T-helper 22 cell (primary cell): ENCODE results near the gene SUN1.

Experiments used
- DNase-seq: peaks from one replicate; pipeline ENCODE4 v3.0.0-alpha.2; 2020; ENCODE audit warnings: low read depth

The SUN1 gene

DNA sequence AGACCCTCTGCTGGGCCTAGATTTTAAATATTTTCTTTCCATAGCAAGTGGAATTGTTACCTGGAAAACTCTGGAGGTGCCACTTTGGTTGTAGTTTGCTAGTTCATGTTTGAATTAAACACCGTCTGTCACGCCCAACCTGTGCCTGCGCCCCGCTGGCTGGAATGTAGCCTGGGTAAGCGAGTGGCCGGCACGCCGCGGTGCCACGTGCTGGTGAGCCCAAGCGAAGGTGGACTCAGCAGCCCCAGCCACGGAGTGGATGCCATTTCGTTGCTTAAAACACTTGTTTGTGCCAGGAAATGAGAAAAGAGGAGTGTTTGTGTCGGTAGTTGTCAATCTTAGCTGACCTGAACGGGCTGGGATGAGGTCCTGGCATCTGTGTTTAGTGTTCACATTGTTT is 46.8 kb downstream of the SUN1 start:
- DNase-seq: no peak

DNA sequence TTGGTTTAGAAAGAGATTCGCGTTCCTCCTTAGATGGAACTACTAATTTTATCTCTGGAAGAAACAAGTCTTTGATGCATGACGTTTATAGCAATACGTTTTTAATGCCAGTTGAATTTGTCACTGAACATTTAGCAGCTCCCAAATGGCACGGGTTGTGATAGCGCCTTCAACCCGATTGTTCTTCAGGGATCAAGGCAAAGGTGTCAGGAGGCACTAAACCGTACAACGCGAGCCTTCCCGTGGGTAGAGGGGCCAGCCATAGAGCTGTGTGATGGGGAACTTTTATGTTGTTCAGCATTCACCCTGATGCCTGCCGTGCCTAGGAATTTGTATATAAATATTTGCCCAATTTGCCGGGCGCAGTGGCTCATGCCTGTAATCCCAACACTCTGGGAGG is 47.4 kb downstream of the SUN1 start:
- no peak for DNase-seq

DNA sequence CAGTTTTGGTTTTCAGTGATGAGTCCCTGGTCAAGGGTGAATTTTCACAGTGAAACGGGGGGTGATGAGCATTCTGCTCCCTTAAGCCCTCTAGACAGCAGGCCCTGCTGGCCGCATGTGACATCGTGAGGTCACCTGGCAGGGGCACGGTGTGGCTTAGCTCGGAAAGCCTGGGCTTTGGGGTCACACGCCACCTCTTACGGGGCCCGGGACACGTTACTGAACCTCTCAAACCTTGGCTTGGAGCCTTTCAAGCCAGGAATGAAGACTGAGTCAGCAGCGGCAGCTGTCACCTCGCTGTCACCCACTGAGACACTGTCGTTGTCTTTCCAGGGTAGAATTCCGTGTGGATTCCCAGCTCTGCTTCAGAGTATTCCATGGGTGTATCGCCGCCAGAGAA is 48.2 kb downstream of the SUN1 start:
- no peak for DNase-seq

DNA sequence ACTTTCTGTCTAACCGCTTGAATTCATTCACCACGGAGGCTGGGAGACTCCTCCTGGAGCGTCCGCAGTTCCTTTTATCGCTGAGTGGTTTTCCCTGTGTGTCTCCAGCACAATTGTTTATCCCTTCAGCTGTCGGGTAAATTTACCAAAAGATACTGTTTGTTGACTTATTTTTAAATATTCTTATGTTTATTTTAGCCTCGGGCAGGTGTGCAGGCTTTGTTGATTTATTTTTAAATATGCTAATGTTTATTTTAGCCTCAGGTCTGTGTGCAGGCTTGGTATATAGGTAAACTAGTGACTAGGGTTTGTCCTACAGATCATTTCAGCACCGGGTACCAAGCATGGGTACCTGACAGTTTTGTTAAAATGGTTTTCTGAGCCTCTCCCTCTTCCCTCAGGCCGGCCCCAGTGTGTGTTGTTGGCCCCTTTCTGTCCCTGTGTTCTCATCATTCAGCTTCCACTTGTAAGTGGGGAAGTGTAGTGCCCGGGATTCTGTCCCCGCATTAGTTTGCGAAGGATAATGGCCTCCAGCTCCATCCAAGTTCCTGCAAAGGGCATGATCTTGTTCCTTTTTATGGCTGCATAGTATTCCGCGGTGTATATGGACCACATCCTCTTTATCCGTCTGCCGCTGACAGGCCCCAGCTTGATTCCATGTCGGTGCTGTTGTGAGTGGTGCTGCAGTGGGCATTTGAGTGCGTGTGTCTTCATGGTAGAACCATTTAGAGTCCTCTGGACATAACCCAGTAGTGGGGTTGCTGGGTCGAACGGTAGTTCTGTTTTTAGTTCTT is 49.4 kb downstream of the SUN1 start:
- no peak for DNase-seq

DNA sequence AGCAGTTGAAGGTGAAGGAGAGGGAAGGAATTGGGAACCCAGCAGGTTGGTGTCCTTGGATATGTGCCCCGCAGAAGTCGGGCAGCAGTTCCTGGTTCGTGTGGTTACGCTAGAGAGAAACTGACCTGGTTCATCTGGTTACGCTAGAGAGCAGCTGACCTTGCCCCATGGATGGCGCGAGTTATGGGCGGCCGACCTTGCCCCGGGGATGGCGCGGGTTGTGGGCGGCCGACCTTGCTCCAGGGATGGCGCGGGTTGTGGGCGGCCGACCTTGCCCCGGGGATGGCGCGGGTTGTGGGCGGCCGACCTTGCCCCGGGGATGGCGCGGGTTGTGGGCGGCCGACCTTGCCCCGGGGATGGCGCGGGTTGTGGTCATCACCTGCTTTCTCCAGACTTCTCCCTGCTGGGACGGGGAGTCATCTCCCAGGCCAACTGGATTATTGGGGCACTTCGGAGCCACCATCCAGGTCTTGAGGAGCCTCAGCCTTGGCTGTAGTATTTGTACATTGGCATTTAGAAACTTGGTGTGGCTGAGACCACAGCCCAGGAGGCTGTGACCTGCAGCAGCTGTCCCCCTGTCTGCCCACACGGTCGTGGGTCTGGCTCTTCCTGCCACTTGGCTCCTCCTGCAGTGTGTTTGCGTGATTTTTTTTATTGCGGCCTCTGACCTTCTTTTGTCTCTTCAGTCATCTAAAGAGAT is 50.2 kb downstream of the SUN1 start:
- DNase-seq: no peak

DNA sequence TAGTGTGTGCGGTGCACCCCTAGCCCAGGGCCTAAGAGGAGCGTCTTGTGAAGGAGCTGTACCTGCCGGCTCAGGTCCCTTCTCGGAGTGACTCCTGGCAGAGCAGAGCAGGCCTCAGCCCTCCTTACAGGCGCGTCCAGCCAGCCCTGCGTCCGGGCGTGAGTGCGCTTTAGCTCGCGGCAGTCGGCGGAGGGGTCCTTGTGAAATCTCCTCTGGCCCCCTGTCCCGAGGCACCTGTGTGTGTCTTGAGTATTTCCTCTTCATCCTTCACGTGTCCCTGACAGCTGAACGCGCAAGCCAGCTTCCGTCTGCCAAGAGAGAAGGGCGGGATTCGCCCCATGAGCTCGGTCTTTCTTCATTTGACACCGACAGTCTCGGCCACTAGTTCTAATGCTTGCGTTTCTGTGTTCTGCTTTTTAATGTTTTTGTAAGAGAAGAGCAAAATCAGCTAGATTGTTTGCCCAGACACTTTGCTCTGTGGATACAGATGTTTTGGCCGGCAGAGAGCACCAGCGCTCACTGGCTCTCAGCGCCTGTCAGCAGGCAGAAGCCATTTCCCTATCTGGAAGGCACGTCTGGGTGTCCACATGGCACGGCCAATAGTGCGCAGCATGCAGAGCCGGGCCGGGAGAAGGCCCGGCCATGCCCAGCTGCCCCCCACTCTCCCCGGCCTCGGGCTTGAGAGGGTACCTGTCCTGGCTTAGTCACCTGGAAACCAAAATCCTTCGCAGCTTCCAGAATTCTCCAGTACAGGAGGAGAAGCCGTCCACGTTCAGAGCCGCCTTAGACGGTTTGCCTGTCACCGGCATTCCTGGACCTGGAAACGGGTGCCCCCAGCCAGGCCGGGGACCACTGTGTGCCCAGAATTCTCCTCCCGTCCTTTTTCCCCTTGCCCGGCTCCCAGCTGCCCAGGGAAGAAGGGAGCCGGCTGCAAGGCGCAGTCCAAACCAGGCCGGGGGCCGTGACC is 51.1 kb downstream of the SUN1 start:
- DNase-seq: no peak

DNA sequence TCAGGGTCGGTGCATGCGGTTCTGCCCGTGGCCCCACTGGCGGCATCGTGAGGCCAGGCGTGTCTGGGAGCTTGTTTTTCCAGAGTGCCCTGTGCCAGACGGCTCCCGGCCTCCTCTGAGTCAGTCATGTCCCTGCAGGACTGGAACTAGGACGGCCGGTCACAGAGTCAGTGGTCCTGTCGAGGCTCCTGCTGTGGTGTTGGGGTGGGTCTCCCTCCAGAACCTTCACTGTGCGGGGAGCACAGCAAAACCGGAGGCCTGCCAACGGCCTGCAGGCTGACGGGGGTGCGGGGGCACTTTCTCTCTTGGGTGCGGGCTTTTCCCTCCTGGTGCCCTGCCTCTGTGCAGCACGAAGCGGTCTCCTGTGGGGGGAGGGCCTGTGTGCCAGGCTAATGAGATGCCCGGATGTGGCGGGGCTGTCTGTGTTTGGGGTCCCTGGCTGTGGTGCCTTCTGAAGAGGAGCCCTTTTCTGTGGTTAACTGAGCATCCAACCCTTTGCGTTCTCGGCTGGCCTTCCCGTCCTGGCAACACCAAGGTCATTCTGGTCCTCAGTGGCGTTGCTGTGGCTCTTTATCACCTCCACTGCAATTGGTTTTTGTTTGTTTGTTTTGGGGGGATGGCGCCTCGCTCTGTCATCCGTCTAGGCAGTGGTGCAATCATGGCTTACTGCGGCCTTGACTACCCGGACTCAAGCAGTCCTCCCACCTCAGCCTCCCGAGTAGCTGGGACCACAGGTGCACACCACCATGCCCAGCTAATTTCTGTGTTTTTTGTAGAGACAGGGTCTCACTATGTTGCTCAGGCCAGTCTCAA is 52.1 kb downstream of the SUN1 start:
- DNase-seq: no peak

DNA sequence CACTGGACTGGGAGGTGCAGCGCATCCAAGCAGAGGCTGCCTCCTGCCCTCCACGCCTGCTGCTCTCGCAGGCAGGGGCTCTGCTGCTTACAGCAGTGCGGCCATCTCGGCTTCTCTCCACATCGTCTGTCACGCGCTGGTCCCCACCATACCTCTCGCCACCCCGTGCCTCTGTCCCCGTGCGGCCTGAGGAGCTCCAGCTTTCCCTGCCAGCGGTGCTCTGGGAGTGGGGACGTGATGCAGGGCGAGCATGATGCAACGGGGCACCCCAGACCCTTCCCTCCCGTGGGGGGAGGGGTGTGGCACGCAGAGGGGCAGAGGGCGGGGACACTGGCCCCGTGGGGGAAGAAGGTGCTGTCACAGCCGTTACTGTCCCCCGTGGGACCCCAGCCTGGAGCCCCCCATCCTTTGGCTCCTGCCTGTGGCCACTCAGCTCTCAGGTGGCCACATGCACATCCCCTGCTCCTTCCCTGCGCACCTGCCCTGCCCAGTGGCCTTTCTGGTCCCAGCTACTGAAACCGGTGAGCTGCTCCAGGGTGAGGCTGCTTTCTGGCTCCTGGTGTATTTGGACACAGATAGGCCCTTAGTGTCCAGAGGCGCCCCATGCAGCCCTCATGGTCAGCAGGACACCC is 53.1 kb downstream of the SUN1 start:
- DNase-seq: no peak

DNA sequence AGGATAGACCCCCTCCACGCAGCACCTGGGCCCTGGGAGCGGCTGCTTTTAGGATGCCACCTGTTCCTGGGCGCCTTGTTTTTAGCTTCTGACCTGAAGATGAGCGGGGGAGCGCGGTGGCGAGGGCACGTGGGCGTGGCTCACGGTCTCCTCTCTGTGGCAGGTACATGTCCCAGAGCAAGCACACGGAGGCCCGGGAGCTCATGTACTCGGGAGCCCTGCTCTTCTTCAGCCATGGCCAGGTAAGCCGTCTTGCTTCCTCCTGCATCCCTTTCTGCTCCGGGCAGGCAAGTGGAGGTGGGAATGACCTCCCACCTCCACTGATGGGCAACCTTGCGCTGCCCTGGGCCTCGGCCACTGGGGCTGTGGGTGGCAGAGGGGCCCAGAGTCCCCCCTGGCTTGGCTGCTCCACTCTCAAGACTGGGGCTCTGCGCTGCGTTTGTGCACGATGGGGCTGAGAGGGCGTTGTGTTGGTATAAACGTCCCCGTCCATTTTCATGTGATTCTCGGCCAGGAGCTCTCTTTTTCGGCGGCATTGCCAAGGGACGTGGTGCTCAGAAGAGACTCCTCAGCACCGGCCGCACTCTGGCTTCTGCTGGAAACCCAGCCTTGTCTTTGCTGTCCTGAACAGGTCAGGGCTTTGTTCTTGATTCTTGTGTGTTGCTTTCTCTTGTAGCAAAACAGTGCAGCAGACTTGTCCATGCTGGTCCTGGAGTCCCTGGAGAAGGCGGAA is 53.8 kb downstream of the SUN1 start:
- no peak for DNase-seq

DNA sequence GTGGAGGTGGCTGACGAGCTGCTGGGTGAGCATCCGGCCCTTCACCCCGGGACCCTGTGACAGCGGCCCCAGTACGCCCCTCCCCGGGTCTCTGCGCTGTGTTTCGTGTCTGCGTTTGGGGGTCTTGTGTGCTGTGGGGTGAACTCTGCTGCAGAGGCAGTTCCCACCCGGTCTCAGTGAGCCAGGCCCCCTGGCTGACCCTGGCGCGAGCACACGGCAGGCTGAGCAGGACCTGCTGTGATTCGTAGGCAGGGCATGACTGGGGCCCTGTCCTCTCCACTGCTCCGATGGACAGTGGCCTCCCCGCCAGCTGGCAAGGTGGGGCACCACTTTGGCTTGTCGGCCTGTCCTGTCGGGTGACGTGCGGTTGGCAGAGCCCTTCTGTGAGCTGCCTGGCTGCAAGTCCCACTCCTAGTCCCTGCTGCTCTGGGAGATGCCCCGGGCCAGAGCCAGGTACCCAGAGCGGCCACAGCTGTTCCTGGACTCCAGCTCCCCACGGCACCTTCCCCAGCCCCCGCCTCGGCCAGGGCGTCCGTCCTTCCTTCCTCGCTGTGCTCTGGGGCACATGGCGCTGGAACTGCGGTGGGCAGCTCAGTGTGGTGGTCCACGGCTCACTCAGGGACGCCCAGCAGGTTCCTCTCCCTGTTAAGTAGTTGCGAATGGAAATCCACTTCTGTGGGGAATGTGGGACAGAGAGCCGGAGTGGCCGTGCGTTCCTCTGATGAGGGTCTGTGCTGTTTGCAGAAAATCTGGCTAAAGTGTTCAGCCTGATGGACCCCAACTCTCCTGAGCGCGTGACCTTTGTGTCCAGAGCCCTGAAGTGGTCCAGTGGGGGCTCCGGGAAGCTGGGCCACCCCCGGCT is 54.6 kb downstream of the SUN1 start:
- no peak for DNase-seq

DNA sequence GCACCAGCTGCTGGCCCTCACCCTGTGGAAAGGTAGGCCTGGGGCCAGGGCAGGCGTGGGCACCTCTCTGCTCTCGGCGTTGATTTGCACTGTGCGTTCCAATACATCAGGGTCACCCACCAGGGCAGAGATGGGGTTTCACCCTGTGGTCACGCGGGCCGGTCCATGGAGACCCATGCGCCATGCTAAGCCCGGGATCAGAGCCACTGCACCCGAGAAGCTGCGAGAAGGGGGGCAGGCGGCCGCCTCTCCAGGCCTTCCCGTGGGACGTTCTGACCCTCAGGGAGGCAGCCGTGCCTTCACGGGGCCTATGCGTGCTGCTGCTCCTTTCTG is 55.2 kb downstream of the SUN1 start:
- no peak for DNase-seq

DNA sequence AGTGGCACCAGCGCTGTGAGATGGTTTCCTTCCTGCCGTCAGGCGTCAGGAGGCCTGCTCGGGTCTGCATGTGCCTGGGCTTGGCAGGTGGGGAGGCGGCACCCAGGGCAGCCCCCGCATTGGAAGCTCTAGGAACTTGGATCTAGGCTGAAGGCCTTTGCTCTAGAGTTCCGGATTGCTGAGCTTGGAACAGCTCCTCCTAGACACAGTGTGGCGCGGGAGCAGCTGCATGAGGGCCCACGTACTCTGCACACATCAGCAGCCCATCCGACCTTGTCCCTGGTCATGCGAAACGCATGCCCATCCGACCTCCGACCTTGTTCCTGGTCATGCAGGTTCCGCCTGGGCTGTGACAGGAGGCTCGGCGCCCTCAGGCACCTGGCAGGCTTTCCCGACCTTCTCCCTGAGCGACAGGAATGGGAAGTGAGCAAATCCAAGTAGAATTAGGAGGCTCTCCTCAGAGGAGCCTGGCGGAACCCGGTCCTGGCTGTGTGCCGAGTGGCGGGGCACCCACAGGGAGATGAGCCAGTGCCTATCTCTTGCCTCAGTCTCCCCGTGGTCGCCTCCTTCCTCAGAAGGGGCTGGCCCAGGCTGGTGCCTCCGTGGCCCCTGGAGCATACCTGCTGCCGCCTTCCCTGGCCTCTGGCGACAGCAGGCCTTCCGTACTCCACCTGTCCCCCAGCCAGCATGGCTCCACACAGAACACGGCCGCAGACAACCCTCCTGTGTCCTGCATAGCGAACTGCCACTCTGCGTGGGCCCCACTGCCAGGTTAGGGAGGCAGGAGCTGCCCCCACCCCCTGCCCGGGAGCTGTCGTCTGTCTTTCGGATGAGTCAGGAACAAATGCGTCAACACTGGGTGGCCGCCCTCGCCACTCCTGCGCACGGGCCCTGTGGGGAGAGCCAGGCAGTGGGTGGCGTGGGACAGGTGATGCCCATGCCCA is 56.1 kb downstream of the SUN1 start:
- DNase-seq: no peak

DNA sequence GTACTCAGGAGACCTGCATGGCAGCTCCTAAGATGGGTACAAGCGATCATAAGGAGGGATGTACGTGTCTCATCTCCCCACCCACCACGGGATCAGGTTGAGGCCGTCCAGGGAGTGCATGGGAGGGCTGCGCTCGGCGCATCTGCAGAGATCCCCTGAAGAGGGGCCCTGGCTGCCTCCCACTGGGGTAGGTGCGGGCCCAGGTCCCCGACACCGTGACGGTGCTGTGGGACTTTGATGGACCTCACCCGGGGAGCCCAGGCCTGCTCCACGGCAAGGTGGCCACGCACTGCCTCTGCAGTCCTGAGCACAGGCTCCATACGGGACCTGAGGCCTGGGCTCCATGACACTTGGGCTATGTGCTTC is 56.7 kb downstream of the SUN1 start:
- no peak for DNase-seq

DNA sequence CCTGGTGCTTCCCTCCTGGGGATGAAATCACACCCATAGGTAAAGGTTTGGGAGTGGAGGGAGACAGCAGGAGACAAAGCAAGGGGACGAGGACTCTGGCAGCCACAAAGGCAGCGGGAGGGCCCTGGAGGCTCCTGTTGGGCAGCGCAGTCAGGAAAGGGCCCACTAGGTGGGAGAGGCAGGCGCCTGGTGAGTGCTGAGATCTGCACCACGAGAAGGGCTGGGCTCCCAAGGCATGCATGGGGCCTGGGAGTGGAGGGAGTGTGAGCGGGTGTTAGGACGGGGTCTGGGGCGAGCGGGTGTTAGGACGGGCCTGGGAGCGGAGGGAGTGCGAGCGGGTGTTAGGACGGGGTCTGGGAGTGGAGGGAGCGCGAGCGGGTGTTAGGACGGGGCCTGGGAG is 57.1 kb downstream of the SUN1 start:
- no peak for DNase-seq

DNA sequence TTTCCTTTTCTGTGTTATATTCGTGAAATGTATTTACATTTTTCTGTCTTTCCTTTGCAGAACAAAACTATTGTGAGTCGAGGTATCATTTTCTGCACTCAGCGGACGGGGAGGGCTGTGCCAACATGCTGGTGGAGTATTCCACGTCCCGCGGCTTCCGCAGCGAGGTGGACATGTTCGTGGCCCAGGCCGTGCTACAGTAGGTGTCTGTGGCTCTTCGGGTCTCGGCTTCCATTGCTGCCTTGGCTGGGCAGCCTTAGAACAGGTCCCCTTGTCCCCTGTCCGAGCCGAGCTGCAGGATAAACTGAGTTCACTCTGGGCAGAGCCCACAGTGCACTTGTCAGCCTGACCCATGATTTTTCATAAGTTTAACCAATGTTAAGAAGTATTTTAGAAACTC is 58.6 kb downstream of the SUN1 start:
- DNase-seq: no peak

DNA sequence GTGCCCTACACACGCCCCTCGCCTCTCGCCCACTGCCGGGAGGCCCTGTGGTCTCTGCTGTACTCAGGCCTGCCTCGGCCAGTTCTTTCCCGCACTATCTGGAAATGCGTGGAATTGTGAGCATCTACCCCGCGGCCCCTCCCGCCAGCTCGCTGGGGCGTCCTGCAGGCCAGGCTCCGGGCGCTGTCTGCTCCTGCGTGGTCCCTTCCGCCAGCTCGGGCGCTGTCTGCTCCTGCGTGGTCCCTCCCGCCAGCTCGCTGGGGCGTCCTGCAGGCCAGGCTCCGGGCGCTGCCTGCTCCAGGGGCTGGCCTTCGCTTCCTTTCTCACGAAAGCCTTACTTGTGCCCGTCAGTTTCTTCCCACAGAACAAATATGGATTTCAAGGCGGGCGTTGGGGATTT is 59.0 kb downstream of the SUN1 start:
- no peak for DNase-seq

DNA sequence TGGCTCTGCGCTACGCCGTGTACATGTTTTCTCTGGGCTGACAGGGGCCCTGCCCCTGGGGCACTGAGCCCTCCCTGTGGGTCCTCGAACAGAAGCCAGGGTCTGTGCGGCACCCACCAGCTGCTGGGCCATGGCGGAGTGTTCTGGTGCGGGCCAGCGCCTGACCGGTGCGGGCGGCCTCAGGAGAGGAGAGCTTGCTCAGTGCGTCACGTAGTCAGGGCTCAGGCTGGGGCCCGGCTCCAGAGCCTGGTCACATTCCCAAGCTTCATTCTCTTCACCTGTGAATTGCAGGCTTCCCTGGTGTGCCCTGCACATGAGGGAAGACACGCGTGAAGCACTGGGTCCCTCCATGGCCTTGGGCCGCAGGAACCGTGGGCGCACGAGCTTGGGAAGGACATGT is 59.5 kb downstream of the SUN1 start:
- no peak for DNase-seq
